Right lobe of liver (tissue), 4 donors: ENCODE measurements around the gene JPT2.

ENCODE experiments used
- POLR2A ChIP-seq: fragments of 450-650 bp; IDR thresholded peaks from one replicate; pipeline ENCODE4 v1.6.1; 2017; ENCODE audit warnings: antibody characterized with exemption, mild to moderate bottlenecking
- TF ChIP-seq, protein P1 (sequence below), 4 donors: fragments of 200-600 bp in 3 of 4; fragments of 450-650 bp in 1 of 4; IDR thresholded peaks; one replicate each; pipeline versions ENCODE4 v1.5.1 to v1.8.0; 2016 to 2022; ENCODE audit warnings: antibody characterized with exemption in 4 of 4, mild to moderate bottlenecking in 2 of 4
- donor health status: DM: no; HTN: no; CAD: no.
- donor health status: DM: no; HTN: no; CAD: no.
- donor health status: DM: no; HTN: yes; CAD: no.

DNA sequence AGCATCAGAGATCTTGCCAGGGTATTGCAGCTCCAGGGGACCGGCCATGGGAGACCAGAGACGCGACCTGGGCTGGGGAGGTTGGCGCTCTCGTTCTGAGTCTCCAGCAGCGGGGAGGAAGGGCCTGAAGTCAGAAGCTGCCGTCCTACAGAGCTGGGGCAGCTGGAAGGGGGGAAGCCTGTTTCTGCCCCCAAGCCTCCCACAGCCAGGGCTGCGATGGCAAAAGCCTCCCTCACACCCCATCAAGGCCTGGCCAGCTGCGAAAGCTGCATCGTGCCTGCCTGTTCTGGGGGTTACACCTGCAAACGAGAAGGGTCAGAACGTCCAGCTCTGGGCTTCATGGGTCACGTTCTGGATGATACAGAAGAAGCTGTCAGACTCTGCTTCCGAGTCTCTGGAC lies 54.0 kb downstream of the JPT2 start:
- TF ChIP-seq POLR2A = no peak
- TF ChIP-seq, protein P1, sequence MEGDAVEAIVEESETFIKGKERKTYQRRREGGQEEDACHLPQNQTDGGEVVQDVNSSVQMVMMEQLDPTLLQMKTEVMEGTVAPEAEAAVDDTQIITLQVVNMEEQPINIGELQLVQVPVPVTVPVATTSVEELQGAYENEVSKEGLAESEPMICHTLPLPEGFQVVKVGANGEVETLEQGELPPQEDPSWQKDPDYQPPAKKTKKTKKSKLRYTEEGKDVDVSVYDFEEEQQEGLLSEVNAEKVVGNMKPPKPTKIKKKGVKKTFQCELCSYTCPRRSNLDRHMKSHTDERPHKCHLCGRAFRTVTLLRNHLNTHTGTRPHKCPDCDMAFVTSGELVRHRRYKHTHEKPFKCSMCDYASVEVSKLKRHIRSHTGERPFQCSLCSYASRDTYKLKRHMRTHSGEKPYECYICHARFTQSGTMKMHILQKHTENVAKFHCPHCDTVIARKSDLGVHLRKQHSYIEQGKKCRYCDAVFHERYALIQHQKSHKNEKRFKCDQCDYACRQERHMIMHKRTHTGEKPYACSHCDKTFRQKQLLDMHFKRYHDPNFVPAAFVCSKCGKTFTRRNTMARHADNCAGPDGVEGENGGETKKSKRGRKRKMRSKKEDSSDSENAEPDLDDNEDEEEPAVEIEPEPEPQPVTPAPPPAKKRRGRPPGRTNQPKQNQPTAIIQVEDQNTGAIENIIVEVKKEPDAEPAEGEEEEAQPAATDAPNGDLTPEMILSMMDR (IDR thresholded peaks at IDR 0.05) = no peak
